ENCODE measurements around the gene PKNOX2.

DNA sequence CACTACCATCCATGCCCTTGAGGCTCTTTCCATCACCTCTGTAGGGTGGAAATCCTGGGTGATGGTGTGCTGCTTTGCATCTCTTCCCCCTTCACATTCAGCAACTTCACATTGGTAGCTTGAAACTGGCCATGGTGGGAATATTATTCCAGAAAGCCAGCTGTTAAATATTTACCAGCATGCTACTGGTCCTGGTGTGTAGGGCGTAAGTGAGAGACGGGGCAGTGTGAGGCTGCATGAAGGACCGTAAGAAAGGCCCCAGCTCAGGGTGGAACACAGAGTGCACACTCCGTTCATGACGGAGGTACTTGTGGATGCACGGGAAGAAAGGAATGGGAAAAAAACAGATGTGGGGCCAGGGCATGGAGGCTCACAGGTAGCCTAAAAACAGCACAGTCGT lies 121.3 kb downstream of the PKNOX2 start:
- TF ChIP-seq POLR2A (IDR thresholded peaks at IDR 0.05; ENCODE audit: low read depth, low read length) (no peak), RAD21 (IDR thresholded peaks at IDR 0.05; ENCODE audit: low read length) (no peak)
- TF ChIP-seq, protein P1, sequence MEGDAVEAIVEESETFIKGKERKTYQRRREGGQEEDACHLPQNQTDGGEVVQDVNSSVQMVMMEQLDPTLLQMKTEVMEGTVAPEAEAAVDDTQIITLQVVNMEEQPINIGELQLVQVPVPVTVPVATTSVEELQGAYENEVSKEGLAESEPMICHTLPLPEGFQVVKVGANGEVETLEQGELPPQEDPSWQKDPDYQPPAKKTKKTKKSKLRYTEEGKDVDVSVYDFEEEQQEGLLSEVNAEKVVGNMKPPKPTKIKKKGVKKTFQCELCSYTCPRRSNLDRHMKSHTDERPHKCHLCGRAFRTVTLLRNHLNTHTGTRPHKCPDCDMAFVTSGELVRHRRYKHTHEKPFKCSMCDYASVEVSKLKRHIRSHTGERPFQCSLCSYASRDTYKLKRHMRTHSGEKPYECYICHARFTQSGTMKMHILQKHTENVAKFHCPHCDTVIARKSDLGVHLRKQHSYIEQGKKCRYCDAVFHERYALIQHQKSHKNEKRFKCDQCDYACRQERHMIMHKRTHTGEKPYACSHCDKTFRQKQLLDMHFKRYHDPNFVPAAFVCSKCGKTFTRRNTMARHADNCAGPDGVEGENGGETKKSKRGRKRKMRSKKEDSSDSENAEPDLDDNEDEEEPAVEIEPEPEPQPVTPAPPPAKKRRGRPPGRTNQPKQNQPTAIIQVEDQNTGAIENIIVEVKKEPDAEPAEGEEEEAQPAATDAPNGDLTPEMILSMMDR (conservative IDR thresholded peaks at IDR 0.05; ENCODE audit: low read depth, low read length) = no peak
- TF ChIP-seq, protein P2, sequence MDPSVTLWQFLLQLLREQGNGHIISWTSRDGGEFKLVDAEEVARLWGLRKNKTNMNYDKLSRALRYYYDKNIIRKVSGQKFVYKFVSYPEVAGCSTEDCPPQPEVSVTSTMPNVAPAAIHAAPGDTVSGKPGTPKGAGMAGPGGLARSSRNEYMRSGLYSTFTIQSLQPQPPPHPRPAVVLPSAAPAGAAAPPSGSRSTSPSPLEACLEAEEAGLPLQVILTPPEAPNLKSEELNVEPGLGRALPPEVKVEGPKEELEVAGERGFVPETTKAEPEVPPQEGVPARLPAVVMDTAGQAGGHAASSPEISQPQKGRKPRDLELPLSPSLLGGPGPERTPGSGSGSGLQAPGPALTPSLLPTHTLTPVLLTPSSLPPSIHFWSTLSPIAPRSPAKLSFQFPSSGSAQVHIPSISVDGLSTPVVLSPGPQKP (IDR thresholded peaks at IDR 0.05; ENCODE audit: borderline replicate concordance, low read depth, low read length) = no peak

All from IMR-90 (cell line).